GM18519 (cell line): ENCODE measurements around the gene PRRC2C.
A peak's percentile ranks its signal among the peaks of the same experiment; 100 is the strongest.
"Not testable (repeated sequence)": the region's sequence is repeated elsewhere in the genome, so short reads cannot be mapped to it uniquely, and the experiment has no call there.

Experiments
- ATAC-seq: cut with Tn5 transposase; IDR thresholded peaks from one replicate; pipeline ENCODE4 v1.9.1; 2021; ENCODE audit warnings: mild to moderate bottlenecking, moderate library complexity; ENCODE audit not compliant: unreplicated experiment, low FRiP score

The PRRC2C gene

GRCh38 chr1:171581766-171582165 is 96.4 kb downstream of the PRRC2C start:
- ATAC-seq, result no peak

- no peak for ATAC-seq
These were observed 97.3 kb downstream of the PRRC2C start for GRCh38 chr1:171582589-171582988.

GRCh38 chr1:171583591-171584201 is 98.4 kb downstream of the PRRC2C start:
- no peak for ATAC-seq

- no peak for ATAC-seq
These were observed 100.4 kb downstream of the PRRC2C start for GRCh38 chr1:171585715-171586114.

GRCh38 chr1:171588230-171588629 is 102.9 kb downstream of the PRRC2C start:
- ATAC-seq, result no peak

GRCh38 chr1:171590022-171590421 is 104.7 kb downstream of the PRRC2C start:
- no peak for ATAC-seq

GRCh38 chr1:171595324-171595723 is 110.0 kb downstream of the PRRC2C start:
- no peak for ATAC-seq

- ATAC-seq, result no peak
These were observed 110.8 kb downstream of the PRRC2C start for GRCh38 chr1:171596119-171596518.

GRCh38 chr1:171596705-171597104 is 111.4 kb downstream of the PRRC2C start:
- ATAC-seq, result no peak

GRCh38 chr1:171597203-171597602 is 111.9 kb downstream of the PRRC2C start:
- ATAC-seq, result no peak

- not testable (repeated sequence) for ATAC-seq
These were observed 115.0 kb downstream of the PRRC2C start for GRCh38 chr1:171600310-171600709.

GRCh38 chr1:171600862-171601261 is 115.5 kb downstream of the PRRC2C start:
- no peak for ATAC-seq

GRCh38 chr1:171603042-171603441 is 117.7 kb downstream of the PRRC2C start:
- not testable (repeated sequence) for ATAC-seq

- no peak for ATAC-seq
These were observed 121.1 kb downstream of the PRRC2C start for GRCh38 chr1:171606402-171606941.

GRCh38 chr1:171610385-171610784 is 125.1 kb downstream of the PRRC2C start:
- peak; percentile 53 for ATAC-seq

- ATAC-seq, result no peak
These were observed 126.0 kb downstream of the PRRC2C start for GRCh38 chr1:171611306-171611705.

- no peak for ATAC-seq
These were observed 128.0 kb downstream of the PRRC2C start for GRCh38 chr1:171613282-171613681.

GRCh38 chr1:171615122-171615906 is 130.0 kb downstream of the PRRC2C start:
- not testable (repeated sequence) for ATAC-seq

GRCh38 chr1:171616586-171616985 is 131.3 kb downstream of the PRRC2C start:
- ATAC-seq, result no peak

- no peak for ATAC-seq
These were observed 136.8 kb downstream of the PRRC2C start, which contains the start of gene MYOCOS for GRCh38 chr1:171622152-171622462. Gene MYOCOS, plus strand, starts transcription at chr1:171622243. Its CDS starts 1,641 bp downstream, at chr1:171623884.

GRCh38 chr1:171623651-171624331 is 138.5 kb downstream of the PRRC2C start:
- no peak for ATAC-seq
